GM12878 (cell line): Measurements from ENCODE around the gene SCGB3A1. TPM values are rescaled to one million over a fixed set of nuclear protein-coding genes. Genes with fewer than 3 reads are reported as not detected.

Experiments used
- ATAC-seq: fragments of 200-7000 bp; cut with Tn5 transposase; 3 replicates; pipeline ENCODE4 v1.9.1; 2020; ENCODE audit warnings: mild to moderate bottlenecking, moderate library complexity
- BruUV-seq: library from RNA; stranded (reverse); fragments of 400-500 nt; replicated peaks from 2 replicates; lab custom pipeline; 2021; lab: Mats Ljungman, UMichigan
- CTCF ChIA-PET: fragments of 300-600 bp; sonication (Branson Sonifier 250); formaldehyde crosslinking; extraction: SDS; loops from one replicate; lab custom pipeline; 2021; ENCODE audit warnings: inconsistent platforms; lab: Yijun Ruan, JAX
- POLR2A ChIA-PET: fragments of 350-600 bp; formaldehyde crosslinking; extraction: SDS; loops from one replicate; lab custom pipeline; 2021; ENCODE audit warnings: inconsistent platforms; lab: Charles Lee
- RAD21 ChIA-PET: fragments of 300-600 bp; sonication (Branson Sonifier 250); formaldehyde crosslinking; loops from one replicate; lab custom pipeline; 2023; ENCODE audit warnings: antibody characterized with exemption; ENCODE audit not compliant: unreplicated experiment; lab: Charles Lee
- SMC1A ChIA-PET: fragments of 300-600 bp; sonication (Branson Sonifier 250); formaldehyde crosslinking; loops from one replicate; lab custom pipeline; 2023; ENCODE audit not compliant: unreplicated experiment, uncharacterized antibody; lab: Charles Lee
- DNase-seq: peaks from one replicate; pipeline ENCODE4 v3.0.0-alpha.2; 2011; ENCODE audit warnings: low read depth, low spot score
- FAIRE-seq: peaks from 3 replicates; lab custom pipeline; 2011; peaks lifted over from hg19 to GRCh38; lab: Jason Lieb, UNC
- H2AFZ ChIP-seq: 2 replicates; pipeline ENCODE4 v1.6.0; 2011; ENCODE audit warnings: low read depth, low read length, control low read depth; ENCODE audit not compliant: control insufficient read depth
- H3K27ac ChIP-seq: 2 replicates; pipeline ENCODE4 v1.5.1; 2011; ENCODE audit warnings: control low read depth; ENCODE audit not compliant: control insufficient read depth, insufficient read depth
- H3K27me3 ChIP-seq, 2 experiments: replicated peaks in 1 of 2; 2 replicates each; pipeline versions ENCODE4 v1.6.0 to v1.6.1; 2011; ENCODE audit warnings: low read length in 1 of 2; ENCODE audit not compliant: control insufficient read depth in 2 of 2, insufficient read depth in 2 of 2
- H3K36me3 ChIP-seq, 2 experiments: 2 replicates each; pipeline ENCODE4 v1.5.1; 2011; ENCODE audit warnings: low read length in 1 of 2; ENCODE audit not compliant: control insufficient read depth in 2 of 2, insufficient read depth in 2 of 2
- H3K4me1 ChIP-seq: 2 replicates; pipeline ENCODE4 v1.6.1; 2011; ENCODE audit warnings: mild to moderate bottlenecking, low read length, moderate library complexity, mixed read lengths; ENCODE audit not compliant: control insufficient read depth, insufficient read depth
- H3K4me2 ChIP-seq: 2 replicates; pipeline ENCODE4 v1.6.0; 2011; ENCODE audit warnings: control low read depth; ENCODE audit not compliant: control insufficient read depth, insufficient read depth
- H3K4me3 ChIP-seq: fragments of 200-600 bp; sonication (generic); 2 replicates; pipeline ENCODE4 v1.5.1; 2016
- H3K79me2 ChIP-seq: 2 replicates; pipeline ENCODE4 v1.6.0; 2011; ENCODE audit warnings: low read length; ENCODE audit not compliant: control insufficient read depth, insufficient read depth
- H3K9ac ChIP-seq: 2 replicates; pipeline ENCODE4 v1.8.0; 2011; ENCODE audit warnings: low read length, control low read depth, mixed read lengths; ENCODE audit not compliant: control insufficient read depth, insufficient read depth
- H3K9me3 ChIP-seq: replicated peaks from 3 replicates; pipeline ENCODE4 v1.5.1; 2011; ENCODE audit warnings: mild to moderate bottlenecking, low read length; ENCODE audit not compliant: control insufficient read depth, insufficient read depth
- H4K20me1 ChIP-seq: 2 replicates; pipeline ENCODE4 v1.6.0; 2011; ENCODE audit not compliant: control insufficient read depth, insufficient read depth
- BRCA1 ChIP-seq: IDR thresholded peaks from 2 replicates; pipeline ENCODE4 v1.6.1; 2011; ENCODE audit warnings: low read depth, low read length, improper control_type of control experiment
- CHD2 ChIP-seq: IDR thresholded peaks from 2 replicates; pipeline ENCODE4 v1.6.1; 2011; ENCODE audit warnings: low read depth, low read length, improper control_type of control experiment, borderline replicate concordance
- HDAC2 ChIP-seq: fragments of 200-600 bp; sonication (generic); IDR thresholded peaks from 2 replicates; pipeline ENCODE4 v1.6.1; 2017
- JUNB ChIP-seq: IDR thresholded peaks from 2 replicates; pipeline ENCODE4 v1.6.1; 2016; ENCODE audit warnings: antibody characterized with exemption, mild to moderate bottlenecking
- NR2C1 ChIP-seq: fragments of 450-650 bp; IDR thresholded peaks from 2 replicates; pipeline ENCODE4 v1.6.1; 2017; ENCODE audit warnings: antibody characterized with exemption, mild to moderate bottlenecking, moderate library complexity
- NR2C2 ChIP-seq: IDR thresholded peaks from 2 replicates; pipeline ENCODE4 v1.6.1; 2011; ENCODE audit warnings: borderline replicate concordance, low read depth; ENCODE audit not compliant: control insufficient read depth, insufficient read length
- TBL1XR1 ChIP-seq: IDR thresholded peaks from 2 replicates; pipeline ENCODE4 v1.6.1; 2012; ENCODE audit warnings: low read depth, low read length, improper control_type of control experiment
- WGBS: methylation state at CpG from one replicate; pipeline ENCODE4 v1.1.6; 2016; ENCODE audit warnings: low lambda C conversion rate; ENCODE audit not compliant: insufficient replicate concordance, insufficient coverage; ENCODE audit errors: missing lambda C conversion rate; 5-methylcytosine and 5-hydroxymethylcytosine counted together
- in situ Hi-C: fragments of 300-500 bp; cut with MboI; formaldehyde crosslinking; loops from 9 replicates; pipeline ENCODE4 v1.14.3; 2018; ENCODE audit warnings: mixed read lengths
- intact Hi-C: fragments of 100-400 bp; cut with micrococcal nuclease; formaldehyde crosslinking; loops from one replicate; pipeline ENCODE4 v1.14.2; 2022; ENCODE audit not compliant: unreplicated experiment
- polyA plus RNA-seq, 11 experiments: library from polyadenylated mRNA; depleted of rRNA in 4 of 11; unstranded in 6 of 11; stranded (reverse) in 5 of 11; fragments of >200 nt; fragmentation: Nextera tagmentation in 4 of 11; fragmentation: Illumina TruSeq in 1 of 11; extraction: Ambion mirVana in 4 of 11; extraction: Trizol in 1 of 11; gene quantifications; 1 replicate in 1 of 11; 2 replicates in 10 of 11; pipeline versions ENCODE4 v1.2.1 to v1.2.3, GENCODE V29; 2011 to 2016; ENCODE audit warnings: inconsistent platforms in 2 of 11, missing spikeins in 2 of 11, low read depth in 1 of 11
- total RNA-seq, 4 experiments: library from RNA; depleted of rRNA in 3 of 4; stranded (reverse); fragments of >200 nt in 3 of 4; fragmentation: Illumina TruSeq in 1 of 4; extraction: Trizol in 1 of 4; gene quantifications; 2 replicates each; pipeline versions ENCODE4 v1.2.1 to v1.2.3, GENCODE V29; 2013 to 2021
- TF ChIP-seq, protein P1 (sequence below): fragments of 450-650 bp; IDR thresholded peaks from 2 replicates; pipeline ENCODE4 v1.6.1; 2017; ENCODE audit warnings: antibody characterized with exemption, mild to moderate bottlenecking, moderate library complexity
- TF ChIP-seq, protein P2 (sequence below): fragments of 450-650 bp; formaldehyde crosslinking; IDR thresholded peaks from 2 replicates; pipeline ENCODE4 v1.4.0; 2022; ENCODE audit warnings: mild to moderate bottlenecking, moderate library complexity
- TF ChIP-seq, protein P3 (sequence below): fragments of 450-650 bp; IDR thresholded peaks from 2 replicates; pipeline ENCODE4 v1.6.1; 2017; ENCODE audit warnings: mild to moderate bottlenecking

Gene SCGB3A1
- total and polyA plus RNA-seq, 10 of the 15 experiments (the other 5 are each of a cell fraction or from before 2014, with no cell fraction given): 0.46 TPM; not detected in 9

DNA sequence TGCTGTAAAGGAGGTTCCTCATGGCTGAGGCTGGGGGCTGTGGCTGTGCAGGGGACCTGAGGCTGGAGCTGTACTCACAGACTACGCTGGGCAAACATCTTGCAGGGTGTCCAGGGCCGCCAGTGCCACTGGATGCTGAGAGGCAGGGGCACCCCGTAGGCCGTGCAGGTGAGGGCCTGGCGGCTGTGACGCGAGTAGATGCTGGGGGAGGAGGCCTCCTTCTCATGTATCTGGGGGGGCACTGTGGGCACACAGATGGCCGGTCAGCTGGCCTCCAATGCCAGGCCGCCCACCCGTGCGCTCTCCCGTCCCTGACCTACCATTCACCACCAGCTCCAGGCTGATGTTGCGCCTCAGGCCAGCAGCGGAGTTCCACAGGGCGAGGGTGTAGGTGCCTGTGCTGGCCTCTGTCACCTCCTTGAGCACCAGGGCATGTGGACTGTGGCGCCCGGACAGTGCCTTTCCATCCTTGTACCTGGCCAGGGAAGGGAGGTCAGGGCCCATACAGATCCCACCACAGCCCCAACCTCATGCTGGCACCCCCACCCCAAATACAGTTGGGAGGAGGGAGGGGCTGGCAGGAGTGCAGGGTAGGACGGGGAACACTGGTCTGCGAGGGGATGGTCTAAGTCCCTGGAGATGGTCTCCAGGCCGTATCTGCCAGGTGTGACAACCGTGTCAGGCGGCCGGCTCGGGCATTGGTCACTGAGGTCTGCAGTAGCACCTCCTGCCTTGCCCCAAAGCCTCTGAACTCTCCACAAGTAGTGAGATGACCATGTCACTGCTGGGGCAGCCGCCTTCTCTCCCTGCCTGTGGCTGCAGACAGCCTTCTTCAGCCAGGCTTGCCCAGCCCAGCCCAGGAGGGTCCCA, 34.7 kb upstream of the SCGB3A1 start:
- Histone ChIP-seq H2AFZ (no peak overlapping the region), H3K4me3 (no peak overlapping the region)
- WGBS: 27% methylated on average over 24 of the region's 25 CpGs
- TF ChIP-seq, protein P1, sequence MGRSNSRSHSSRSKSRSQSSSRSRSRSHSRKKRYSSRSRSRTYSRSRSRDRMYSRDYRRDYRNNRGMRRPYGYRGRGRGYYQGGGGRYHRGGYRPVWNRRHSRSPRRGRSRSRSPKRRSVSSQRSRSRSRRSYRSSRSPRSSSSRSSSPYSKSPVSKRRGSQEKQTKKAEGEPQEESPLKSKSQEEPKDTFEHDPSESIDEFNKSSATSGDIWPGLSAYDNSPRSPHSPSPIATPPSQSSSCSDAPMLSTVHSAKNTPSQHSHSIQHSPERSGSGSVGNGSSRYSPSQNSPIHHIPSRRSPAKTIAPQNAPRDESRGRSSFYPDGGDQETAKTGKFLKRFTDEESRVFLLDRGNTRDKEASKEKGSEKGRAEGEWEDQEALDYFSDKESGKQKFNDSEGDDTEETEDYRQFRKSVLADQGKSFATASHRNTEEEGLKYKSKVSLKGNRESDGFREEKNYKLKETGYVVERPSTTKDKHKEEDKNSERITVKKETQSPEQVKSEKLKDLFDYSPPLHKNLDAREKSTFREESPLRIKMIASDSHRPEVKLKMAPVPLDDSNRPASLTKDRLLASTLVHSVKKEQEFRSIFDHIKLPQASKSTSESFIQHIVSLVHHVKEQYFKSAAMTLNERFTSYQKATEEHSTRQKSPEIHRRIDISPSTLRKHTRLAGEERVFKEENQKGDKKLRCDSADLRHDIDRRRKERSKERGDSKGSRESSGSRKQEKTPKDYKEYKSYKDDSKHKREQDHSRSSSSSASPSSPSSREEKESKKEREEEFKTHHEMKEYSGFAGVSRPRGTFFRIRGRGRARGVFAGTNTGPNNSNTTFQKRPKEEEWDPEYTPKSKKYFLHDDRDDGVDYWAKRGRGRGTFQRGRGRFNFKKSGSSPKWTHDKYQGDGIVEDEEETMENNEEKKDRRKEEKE: no peak
- TF ChIP-seq HDAC2 (no peak), TBL1XR1 (no peak), NR2C2 (no peak), JUNB (no peak), CHD2 (no peak), NR2C1 (no peak), BRCA1 (no peak)
- TF ChIP-seq, protein P2, sequence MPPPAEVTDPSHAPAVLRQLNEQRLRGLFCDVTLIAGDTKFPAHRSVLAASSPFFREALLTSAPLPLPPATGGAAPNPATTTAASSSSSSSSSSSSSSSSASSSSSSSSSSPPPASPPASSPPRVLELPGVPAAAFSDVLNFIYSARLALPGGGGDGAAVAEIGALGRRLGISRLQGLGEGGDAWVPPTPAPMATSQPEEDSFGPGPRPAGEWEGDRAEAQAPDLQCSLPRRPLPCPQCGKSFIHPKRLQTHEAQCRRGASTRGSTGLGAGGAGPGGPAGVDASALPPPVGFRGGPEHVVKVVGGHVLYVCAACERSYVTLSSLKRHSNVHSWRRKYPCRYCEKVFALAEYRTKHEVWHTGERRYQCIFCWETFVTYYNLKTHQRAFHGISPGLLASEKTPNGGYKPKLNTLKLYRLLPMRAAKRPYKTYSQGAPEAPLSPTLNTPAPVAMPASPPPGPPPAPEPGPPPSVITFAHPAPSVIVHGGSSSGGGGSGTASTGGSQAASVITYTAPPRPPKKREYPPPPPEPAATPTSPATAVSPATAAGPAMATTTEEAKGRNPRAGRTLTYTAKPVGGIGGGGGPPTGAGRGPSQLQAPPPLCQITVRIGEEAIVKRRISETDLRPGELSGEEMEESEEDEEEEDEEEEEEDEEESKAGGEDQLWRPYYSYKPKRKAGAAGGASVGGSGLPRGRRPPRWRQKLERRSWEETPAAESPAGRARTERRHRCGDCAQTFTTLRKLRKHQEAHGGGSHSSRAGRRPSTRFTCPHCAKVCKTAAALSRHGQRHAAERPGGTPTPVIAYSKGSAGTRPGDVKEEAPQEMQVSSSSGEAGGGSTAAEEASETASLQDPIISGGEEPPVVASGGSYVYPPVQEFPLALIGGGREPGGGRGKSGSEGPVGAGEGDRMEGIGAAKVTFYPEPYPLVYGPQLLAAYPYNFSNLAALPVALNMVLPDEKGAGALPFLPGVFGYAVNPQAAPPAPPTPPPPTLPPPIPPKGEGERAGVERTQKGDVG (CRISPR knock-in tag): no peak
- TF ChIP-seq, protein P3, sequence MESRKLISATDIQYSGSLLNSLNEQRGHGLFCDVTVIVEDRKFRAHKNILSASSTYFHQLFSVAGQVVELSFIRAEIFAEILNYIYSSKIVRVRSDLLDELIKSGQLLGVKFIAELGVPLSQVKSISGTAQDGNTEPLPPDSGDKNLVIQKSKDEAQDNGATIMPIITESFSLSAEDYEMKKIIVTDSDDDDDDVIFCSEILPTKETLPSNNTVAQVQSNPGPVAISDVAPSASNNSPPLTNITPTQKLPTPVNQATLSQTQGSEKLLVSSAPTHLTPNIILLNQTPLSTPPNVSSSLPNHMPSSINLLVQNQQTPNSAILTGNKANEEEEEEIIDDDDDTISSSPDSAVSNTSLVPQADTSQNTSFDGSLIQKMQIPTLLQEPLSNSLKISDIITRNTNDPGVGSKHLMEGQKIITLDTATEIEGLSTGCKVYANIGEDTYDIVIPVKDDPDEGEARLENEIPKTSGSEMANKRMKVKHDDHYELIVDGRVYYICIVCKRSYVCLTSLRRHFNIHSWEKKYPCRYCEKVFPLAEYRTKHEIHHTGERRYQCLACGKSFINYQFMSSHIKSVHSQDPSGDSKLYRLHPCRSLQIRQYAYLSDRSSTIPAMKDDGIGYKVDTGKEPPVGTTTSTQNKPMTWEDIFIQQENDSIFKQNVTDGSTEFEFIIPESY: no peak
- TF ChIP-seq, all 136 proteins: peak for 0
- ChIA-PET POLR2A (no interaction called here), CTCF (no interaction called here), SMC1A (no interaction called here), RAD21 (no interaction called here)
- no peaks in the 10 kb centered on the region for H3K36me3 ChIP-seq
- in situ Hi-C loops (no loop called here), intact Hi-C loops (no loop called here)
- H4K20me1 ChIP-seq: no peaks in the 10 kb centered on the region
- no peak overlapping the region for H3K27ac ChIP-seq
- FAIRE-seq: no peak
- H3K4me2 ChIP-seq: no peak overlapping the region
- BruUV-seq: no TSS peak
- no peaks in the 10 kb centered on the region for H3K9me3 ChIP-seq
- no peaks in the 10 kb centered on the region for H3K4me1 ChIP-seq
- ATAC-seq: no peak
- no peak overlapping the region for H3K9ac ChIP-seq
- no peak for DNase-seq
- no peaks in the 10 kb centered on the region; a peak in 2 of 4 replicates for H3K27me3 ChIP-seq
- no peaks in the 10 kb centered on the region for H3K79me2 ChIP-seq
